Measurements from ENCODE around the gene MYL12A. TPM values are rescaled to one million over a fixed set of nuclear protein-coding genes. Genes with fewer than 3 reads are reported as not detected.

Gene MYL12A
- total and polyA plus RNA-seq, 2 of the 8 experiments (the other 6 are each of a cell fraction or from before 2014, with no cell fraction given) = 188 to 247 TPM

DNA sequence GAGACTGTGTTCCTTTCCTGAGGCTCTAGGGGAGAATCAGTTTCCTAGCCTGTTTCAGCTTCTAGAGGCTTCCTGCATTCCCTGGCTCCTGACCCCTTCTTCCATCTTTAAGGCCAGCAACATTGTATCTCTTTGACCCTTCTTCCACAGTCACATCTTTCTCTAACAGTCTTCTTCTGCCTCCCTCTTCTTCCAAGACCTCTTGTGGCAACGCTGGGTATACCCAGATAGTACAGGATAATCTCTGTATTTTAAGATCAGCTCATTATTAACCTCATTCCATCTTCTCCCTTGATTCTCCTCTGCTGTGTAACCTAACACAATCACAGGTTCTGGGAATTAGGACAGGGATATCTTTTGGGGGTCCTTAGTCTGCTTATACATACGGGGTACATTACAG is 8.9 kb upstream of the MYL12A start (continued):
- TF ChIP-seq, protein P1, sequence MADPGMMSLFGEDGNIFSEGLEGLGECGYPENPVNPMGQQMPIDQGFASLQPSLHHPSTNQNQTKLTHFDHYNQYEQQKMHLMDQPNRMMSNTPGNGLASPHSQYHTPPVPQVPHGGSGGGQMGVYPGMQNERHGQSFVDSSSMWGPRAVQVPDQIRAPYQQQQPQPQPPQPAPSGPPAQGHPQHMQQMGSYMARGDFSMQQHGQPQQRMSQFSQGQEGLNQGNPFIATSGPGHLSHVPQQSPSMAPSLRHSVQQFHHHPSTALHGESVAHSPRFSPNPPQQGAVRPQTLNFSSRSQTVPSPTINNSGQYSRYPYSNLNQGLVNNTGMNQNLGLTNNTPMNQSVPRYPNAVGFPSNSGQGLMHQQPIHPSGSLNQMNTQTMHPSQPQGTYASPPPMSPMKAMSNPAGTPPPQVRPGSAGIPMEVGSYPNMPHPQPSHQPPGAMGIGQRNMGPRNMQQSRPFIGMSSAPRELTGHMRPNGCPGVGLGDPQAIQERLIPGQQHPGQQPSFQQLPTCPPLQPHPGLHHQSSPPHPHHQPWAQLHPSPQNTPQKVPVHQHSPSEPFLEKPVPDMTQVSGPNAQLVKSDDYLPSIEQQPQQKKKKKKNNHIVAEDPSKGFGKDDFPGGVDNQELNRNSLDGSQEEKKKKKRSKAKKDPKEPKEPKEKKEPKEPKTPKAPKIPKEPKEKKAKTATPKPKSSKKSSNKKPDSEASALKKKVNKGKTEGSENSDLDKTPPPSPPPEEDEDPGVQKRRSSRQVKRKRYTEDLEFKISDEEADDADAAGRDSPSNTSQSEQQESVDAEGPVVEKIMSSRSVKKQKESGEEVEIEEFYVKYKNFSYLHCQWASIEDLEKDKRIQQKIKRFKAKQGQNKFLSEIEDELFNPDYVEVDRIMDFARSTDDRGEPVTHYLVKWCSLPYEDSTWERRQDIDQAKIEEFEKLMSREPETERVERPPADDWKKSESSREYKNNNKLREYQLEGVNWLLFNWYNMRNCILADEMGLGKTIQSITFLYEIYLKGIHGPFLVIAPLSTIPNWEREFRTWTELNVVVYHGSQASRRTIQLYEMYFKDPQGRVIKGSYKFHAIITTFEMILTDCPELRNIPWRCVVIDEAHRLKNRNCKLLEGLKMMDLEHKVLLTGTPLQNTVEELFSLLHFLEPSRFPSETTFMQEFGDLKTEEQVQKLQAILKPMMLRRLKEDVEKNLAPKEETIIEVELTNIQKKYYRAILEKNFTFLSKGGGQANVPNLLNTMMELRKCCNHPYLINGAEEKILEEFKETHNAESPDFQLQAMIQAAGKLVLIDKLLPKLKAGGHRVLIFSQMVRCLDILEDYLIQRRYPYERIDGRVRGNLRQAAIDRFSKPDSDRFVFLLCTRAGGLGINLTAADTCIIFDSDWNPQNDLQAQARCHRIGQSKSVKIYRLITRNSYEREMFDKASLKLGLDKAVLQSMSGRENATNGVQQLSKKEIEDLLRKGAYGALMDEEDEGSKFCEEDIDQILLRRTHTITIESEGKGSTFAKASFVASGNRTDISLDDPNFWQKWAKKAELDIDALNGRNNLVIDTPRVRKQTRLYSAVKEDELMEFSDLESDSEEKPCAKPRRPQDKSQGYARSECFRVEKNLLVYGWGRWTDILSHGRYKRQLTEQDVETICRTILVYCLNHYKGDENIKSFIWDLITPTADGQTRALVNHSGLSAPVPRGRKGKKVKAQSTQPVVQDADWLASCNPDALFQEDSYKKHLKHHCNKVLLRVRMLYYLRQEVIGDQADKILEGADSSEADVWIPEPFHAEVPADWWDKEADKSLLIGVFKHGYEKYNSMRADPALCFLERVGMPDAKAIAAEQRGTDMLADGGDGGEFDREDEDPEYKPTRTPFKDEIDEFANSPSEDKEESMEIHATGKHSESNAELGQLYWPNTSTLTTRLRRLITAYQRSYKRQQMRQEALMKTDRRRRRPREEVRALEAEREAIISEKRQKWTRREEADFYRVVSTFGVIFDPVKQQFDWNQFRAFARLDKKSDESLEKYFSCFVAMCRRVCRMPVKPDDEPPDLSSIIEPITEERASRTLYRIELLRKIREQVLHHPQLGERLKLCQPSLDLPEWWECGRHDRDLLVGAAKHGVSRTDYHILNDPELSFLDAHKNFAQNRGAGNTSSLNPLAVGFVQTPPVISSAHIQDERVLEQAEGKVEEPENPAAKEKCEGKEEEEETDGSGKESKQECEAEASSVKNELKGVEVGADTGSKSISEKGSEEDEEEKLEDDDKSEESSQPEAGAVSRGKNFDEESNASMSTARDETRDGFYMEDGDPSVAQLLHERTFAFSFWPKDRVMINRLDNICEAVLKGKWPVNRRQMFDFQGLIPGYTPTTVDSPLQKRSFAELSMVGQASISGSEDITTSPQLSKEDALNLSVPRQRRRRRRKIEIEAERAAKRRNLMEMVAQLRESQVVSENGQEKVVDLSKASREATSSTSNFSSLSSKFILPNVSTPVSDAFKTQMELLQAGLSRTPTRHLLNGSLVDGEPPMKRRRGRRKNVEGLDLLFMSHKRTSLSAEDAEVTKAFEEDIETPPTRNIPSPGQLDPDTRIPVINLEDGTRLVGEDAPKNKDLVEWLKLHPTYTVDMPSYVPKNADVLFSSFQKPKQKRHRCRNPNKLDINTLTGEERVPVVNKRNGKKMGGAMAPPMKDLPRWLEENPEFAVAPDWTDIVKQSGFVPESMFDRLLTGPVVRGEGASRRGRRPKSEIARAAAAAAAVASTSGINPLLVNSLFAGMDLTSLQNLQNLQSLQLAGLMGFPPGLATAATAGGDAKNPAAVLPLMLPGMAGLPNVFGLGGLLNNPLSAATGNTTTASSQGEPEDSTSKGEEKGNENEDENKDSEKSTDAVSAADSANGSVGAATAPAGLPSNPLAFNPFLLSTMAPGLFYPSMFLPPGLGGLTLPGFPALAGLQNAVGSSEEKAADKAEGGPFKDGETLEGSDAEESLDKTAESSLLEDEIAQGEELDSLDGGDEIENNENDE (IDR thresholded peaks at IDR 0.05; ENCODE audit: insufficient replicate concordance, low read length) = no peak
- TF ChIP-seq, protein P2, sequence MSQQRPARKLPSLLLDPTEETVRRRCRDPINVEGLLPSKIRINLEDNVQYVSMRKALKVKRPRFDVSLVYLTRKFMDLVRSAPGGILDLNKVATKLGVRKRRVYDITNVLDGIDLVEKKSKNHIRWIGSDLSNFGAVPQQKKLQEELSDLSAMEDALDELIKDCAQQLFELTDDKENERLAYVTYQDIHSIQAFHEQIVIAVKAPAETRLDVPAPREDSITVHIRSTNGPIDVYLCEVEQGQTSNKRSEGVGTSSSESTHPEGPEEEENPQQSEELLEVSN (IDR thresholded peaks at IDR 0.05) = no peak
- TF ChIP-seq SIRT6 (IDR thresholded peaks at IDR 0.05; ENCODE audit: low read length) (no peak), KDM1A (IDR thresholded peaks at IDR 0.05; ENCODE audit: borderline replicate concordance, low read length) (no peak), CTBP2 (IDR thresholded peaks at IDR 0.05; ENCODE audit: borderline replicate concordance, insufficient read depth, insufficient read length, low read length) (no peak), FOSL1 (IDR thresholded peaks at IDR 0.05; ENCODE audit: insufficient read depth, low read depth, low read length) (no peak), TAF7 (optimal IDR thresholded peaks at IDR 0.05; ENCODE audit: borderline replicate concordance, low read depth, low read length) (no peak), SUZ12 (IDR thresholded peaks at IDR 0.05; ENCODE audit: low read length) (no peak)
- TF ChIP-seq, protein P3, sequence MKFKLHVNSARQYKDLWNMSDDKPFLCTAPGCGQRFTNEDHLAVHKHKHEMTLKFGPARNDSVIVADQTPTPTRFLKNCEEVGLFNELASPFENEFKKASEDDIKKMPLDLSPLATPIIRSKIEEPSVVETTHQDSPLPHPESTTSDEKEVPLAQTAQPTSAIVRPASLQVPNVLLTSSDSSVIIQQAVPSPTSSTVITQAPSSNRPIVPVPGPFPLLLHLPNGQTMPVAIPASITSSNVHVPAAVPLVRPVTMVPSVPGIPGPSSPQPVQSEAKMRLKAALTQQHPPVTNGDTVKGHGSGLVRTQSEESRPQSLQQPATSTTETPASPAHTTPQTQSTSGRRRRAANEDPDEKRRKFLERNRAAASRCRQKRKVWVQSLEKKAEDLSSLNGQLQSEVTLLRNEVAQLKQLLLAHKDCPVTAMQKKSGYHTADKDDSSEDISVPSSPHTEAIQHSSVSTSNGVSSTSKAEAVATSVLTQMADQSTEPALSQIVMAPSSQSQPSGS (IDR thresholded peaks at IDR 0.05; ENCODE audit: low read length) = no peak
